GM12801 (cell line): ENCODE data around the gene CCN5.

Source experiments
- TF ChIP-seq, protein P1 (sequence below): IDR thresholded peaks from one replicate; pipeline ENCODE4 v1.5.1; 2011; ENCODE audit warnings: control low read depth; ENCODE audit not compliant: insufficient read length; ENCODE audit errors: extremely low read depth

CCN5 gene

DNA sequence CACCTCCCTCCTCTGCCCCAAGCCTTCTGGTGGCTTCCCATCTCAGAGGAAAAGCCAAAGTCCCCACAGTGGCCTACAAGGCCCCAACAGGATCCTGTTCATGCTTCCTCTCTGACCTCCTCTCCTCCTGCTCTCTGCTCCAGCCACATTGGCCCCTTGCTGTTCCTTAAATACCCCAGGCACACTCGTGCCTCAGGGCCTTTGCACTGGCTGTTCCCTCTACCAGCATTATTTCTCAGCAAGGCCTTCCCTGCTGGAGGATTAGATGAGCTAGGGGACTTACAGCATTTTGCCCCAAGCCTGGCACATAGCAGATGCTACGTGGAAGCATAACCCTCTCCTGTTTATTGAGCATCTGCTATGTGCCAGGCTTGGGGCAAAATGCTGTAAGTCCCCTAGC is 7.8 kb downstream of the CCN5 start:
- TF ChIP-seq, protein P1, sequence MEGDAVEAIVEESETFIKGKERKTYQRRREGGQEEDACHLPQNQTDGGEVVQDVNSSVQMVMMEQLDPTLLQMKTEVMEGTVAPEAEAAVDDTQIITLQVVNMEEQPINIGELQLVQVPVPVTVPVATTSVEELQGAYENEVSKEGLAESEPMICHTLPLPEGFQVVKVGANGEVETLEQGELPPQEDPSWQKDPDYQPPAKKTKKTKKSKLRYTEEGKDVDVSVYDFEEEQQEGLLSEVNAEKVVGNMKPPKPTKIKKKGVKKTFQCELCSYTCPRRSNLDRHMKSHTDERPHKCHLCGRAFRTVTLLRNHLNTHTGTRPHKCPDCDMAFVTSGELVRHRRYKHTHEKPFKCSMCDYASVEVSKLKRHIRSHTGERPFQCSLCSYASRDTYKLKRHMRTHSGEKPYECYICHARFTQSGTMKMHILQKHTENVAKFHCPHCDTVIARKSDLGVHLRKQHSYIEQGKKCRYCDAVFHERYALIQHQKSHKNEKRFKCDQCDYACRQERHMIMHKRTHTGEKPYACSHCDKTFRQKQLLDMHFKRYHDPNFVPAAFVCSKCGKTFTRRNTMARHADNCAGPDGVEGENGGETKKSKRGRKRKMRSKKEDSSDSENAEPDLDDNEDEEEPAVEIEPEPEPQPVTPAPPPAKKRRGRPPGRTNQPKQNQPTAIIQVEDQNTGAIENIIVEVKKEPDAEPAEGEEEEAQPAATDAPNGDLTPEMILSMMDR = no peak

DNA sequence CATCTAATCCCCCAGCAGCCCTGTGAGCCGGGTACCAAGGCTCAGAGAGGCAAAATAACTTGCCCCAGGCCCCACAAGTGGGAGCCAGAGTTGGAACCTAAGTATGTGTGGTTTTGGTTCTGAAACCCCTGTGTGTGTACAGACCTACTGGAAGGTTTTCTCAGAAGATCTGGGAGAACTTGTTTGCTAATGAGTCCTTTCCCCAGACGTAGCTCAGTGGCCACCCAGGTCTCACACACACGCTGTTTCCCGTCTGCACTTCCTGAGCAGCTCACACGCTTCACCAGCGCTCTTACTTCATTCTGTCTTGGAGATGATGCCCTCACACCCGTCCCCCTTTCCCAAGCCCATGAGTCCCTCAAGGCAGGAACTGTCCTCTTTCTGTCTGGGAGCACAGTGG is 8.2 kb downstream of the CCN5 start:
- TF ChIP-seq, protein P1 = no peak

DNA sequence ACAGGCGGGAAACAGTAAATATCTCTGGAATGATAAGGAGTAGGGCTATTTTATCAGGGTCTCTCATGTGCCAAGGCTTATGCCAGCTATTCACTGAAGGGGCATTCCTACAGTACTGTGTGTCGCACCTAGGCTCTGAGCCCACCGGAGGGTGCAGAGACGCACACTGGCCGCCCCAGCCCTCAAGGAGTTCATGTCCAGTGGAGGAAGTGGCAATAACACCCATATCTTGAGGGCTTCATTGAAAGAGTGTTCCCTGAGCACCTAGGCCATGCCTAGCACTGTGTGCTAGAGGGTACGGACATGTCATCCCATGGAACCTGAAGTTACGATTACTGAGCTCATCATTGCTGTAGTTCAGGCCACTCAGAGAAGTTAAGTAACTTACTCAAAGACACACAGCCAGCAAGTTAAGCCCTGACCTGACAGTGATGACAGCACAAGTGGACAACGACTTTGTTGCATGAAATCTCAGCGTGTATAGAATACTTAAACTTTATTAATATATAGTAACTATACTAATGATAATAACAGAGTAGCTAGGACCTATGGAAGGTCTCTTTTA is 8.7 kb downstream of the CCN5 start:
- TF ChIP-seq, protein P1 = no peak

DNA sequence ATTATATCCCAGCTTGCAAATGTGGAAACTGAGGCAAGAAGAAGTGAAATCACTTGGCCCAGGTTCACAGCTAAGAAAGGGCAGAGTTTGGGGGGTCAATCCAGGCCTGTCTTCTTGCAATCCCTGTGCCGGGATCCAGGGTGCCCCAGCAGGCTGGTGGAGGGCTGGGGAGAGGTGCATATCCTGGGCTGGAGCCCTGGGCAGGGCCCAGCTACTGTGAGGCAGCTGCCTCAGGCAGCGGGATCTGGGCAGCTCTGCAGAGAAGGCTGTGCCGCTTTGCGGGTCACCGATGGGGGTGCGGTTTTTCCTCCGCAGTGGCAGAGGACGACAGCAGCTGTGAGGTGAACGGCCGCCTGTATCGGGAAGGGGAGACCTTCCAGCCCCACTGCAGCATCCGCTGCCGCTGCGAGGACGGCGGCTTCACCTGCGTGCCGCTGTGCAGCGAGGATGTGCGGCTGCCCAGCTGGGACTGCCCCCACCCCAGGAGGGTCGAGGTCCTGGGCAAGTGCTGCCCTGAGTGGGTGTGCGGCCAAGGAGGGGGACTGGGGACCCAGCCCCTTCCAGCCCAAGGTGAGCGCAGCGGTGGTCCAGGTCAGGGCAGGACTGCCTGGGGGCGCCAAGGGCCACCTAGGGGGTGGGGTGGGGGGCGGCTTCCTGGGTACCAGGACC is 9.4 kb downstream of the CCN5 start:
- TF ChIP-seq, protein P1 = no peak

DNA sequence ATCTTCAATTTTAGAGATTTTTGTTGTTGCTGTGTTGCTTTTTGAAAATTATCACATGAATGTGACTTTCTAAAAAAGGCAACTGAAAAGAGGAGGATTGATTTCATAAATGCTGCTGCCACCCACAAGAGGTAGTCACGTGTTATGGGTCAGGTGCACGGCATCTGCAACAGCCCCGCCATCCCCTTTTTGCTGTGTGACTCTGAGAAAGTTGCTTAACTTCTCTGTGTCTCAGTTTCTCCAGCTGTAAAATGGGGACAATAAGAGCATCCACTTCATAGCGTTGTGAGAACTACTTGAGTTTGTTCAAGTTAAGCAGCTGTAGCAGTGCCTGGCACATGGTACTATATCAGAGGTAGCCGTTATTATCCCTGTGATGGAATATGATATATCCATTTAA is 10.7 kb downstream of the CCN5 start:
- TF ChIP-seq, protein P1 = no peak

DNA sequence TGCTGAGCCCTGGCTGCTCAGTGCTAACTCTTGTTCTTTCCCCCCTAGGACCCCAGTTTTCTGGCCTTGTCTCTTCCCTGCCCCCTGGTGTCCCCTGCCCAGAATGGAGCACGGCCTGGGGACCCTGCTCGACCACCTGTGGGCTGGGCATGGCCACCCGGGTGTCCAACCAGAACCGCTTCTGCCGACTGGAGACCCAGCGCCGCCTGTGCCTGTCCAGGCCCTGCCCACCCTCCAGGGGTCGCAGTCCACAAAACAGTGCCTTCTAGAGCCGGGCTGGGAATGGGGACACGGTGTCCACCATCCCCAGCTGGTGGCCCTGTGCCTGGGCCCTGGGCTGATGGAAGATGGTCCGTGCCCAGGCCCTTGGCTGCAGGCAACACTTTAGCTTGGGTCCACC is 11.9 kb downstream of the CCN5 start:
- TF ChIP-seq, protein P1 = no peak

DNA sequence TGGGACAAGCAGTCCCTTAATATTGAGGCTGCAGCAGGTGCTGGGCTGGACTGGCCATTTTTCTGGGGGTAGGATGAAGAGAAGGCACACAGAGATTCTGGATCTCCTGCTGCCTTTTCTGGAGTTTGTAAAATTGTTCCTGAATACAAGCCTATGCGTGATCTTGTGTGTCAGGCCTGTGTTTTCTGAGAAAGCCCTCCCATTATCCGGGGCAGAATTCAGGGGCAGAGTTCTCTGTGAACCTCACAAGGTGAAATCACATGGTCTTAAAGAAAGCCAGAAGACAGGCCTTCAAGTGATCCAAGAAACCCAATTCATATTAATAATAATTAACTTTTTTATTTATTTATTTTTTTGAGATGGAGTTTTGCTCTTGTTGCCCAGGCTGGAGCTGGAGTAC is 12.5 kb downstream of the CCN5 start:
- TF ChIP-seq, protein P1 = no peak
